HG03439 (cell line): Measurements from ENCODE around the gene ARID3C.

Source experiments
- ATAC-seq: cut with Tn5 transposase; IDR thresholded peaks from one replicate; pipeline ENCODE4 v1.9.1; 2021; ENCODE audit warnings: mild to moderate bottlenecking, moderate library complexity; ENCODE audit not compliant: unreplicated experiment

ARID3C gene, protein sequence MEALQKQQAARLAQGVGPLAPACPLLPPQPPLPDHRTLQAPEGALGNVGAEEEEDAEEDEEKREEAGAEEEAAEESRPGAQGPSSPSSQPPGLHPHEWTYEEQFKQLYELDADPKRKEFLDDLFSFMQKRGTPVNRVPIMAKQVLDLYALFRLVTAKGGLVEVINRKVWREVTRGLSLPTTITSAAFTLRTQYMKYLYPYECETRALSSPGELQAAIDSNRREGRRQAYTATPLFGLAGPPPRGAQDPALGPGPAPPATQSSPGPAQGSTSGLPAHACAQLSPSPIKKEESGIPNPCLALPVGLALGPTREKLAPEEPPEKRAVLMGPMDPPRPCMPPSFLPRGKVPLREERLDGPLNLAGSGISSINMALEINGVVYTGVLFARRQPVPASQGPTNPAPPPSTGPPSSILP

DNA sequence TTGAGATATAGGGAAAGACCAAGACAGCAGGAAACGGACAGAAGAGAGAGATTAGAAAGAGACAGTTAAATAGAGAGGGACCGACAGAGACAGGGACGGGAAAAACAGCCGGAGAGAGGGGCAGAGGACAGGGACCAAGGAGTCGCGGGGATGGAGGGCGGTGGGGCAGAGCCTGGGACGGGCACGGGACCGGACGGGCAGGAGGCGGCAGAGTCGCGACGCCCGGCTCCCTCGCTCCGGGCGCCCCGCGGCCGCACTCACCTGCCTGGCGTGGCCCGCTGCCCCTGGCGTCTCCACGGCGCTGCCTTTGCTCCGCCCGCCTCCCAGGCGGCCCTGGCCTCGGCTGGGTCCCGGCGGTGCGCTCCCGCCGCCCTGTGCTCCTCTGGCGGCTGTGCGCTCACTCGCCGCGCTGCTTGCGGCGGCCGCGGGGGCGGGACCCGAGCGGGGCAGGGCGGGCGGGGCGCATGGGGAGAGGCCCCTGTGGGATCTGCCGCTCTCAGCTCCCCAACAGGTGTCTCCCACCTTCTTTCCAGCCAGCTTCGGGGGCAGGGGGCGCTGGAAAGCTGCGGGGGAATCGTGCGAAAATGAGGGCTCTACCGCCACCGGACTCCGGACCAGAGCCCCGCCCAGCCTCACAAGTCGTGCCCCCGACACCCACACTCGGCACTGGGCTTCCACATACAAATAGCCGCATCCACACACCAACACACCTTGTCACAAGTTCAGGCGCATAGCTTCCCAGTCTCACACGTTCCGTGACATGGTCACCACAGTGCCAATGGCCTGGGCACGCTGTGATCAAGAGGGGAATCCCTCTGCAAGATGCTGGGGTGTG, at the start of gene ARID3C:
TSS of gene ARID3C (minus strand) at position 411 of the 835 bp plus-strand sequence. CDS start 1,052 bp downstream, outside the sequence.
- no peak for ATAC-seq

DNA sequence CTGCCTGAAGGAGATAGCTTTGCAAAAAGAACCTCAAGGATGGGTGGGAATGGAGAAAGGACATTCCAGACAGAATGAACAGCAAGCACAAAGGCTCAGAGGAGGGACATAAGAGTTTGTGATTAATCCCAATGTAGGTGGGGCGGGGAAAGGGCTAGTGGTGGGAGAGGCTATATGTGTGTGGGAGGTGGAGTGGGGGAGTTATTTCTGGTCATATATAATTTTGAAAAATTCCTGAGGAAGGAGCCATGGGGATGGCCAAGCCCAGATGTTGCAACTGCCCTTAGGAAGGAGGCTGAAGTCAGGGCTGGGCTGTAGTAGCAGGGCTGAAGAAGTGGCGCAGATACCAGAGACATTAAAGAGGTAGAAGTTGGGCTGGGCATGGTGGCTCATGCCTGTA, 47.0 kb upstream of the ARID3C start:
- no peak for ATAC-seq

DNA sequence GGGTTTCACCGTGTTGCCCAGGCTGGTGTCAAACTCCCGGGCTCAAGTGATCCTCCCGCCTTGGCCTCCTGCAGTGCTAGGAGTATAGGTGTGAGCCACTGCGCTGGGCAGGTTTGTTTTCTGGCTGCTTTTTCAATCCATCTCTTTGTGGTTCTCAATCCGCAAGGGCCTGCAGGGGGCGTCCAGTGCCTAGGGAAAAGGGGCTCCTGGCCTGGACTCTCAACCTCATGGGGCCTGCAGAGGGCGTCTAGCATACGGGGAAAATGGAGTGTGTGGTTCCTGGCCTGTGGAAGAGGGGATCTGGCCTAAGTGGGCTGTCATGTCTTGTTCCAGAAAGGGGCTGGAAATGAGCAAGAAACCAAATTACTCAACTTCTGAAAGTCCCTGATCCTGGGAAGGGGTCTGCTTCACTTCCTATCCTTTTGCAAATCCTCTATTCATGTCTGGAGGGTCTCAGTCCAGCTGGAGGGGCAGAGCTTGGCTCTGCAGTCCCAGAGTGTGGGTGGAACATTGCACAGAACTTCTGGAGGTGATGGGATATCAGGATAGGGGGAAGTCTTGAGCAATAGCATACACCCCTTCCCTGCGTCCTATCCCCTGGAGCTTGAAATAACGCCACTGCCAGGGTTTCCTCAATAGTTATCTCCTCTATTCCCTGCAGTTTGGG, 46.3 kb upstream of the ARID3C start:
- ATAC-seq = no peak

DNA sequence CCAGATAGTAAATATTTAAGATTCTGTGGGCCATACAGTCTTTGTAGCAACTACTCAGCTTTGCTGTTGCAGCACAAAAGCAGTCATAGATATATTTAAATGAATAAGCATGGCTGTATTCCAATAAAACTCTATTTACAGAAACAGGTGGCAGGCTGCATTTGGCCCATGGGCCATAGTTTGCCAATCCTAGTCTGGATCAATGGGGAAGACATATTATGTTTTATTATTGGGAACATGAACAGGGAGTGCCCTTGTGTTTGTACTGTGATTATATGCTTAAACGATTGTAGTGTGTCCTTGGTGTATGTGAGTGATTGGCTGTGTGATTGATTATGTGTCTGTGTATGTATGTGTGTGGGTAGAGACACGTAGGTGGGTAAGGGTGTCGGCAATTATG, 45.6 kb upstream of the ARID3C start:
- no peak for ATAC-seq

DNA sequence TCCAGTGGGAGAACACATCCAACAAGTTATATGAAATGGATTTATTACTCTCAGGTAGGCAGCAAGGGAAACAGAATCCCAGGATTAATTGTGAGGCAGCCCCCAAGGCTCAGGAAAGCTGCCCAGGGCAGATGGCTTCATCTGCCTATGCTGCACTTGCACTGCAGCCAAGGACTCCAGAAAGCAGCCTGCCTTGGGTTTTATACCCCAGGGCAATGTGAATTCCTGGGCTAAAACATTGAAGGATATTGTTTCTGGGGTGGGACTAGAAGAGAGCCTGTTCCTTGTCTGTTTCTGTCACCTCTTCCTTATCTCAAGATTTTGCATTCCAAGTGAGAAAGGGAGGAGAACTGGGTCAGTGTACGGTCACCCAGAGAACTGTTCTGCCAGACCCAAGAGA, 42.4 kb upstream of the ARID3C start:
- no peak for ATAC-seq

DNA sequence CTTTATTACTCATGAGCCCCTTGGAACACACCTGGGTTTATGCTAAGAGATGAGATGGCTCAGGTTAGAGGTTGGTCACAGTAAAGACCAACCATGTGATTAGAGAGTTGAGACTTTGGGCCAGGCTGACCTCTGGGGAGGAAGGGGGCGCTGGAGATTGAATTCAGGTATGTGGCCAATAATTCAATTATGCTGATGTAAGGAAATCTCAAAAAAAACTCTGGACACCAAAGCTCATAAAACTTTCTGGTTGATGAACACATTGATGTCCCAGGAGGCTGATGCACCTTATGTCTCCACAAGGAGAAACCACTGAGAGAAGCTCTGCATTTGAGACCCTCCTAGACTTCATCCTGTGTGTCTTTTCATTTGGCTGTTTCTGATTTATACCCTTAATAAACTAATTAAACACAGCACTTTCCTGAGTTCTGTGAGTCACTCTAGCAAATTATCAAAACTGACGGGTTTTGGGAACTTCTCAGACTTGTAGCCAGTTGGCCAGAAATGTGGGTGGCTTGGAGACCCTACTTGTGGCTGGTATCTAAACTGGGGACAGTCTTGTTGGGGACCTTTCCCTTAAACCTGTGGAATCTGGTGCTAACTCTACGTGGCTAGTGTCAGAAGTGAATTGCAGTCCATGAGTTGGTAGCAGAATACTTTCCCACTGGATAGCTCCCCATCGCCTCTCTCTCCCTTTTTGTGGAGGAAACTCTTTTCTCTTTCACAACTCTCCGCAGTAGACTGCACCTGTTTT, 41.1 kb upstream of the ARID3C start:
- ATAC-seq = no peak

DNA sequence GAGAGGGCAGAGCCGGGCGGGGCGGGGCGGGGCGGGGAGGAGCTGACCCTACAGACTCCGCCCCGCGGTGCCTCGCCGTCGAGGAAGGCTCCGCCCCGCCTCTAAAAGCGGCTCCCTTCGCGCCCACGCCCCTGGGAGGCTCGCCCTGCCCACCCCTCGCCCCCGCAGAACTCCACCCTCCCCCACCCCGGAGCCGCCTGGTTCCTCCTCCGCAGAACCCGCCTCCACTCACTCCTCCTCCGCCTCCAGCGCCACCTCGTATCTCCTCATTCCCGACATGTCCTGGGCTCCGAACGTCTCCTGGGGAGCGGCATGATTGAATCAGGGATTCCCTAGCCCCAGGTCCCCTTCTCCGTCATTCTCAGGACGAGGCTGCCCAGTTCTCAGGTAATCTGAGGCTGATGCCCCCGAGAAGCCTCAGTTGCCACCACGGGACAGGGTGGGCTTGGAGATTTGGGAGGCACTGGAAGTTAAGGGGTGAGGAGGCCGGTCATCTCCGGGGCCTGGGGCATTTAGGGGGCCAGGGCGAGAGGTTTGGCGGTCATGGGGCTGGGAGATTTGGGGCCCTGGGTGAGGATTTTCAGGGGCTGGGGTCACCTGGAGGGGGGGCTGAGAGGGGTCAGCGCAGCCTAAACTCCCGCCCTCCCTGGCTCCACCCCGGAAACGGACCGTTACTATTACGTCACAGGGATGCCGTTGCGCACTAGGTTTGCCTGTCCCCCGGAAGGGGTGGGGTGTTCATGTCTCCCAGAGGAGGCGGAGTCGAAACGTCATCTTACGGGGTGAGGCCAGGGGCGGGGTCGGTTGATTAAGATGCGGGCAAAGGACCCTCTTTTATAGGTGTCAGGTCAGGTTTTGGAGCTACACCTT, 36.8 kb upstream of the ARID3C start:
- peak; percentile 73 for ATAC-seq

DNA sequence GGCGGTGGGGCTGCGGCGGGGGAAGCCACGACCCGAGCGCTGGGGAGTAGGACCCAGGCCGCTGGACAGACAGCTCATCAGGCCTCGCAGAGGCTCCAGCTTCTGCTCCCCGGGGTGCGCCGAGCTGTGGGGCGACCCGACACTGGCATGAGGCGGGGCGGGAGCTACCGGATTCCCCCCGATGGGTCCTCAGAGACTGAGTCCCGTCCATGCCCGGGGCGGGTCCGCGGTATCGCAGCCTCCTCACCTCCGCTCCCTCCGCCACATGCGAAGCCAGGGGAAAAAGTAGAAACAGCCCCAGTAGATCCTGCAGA, 36.2 kb upstream of the ARID3C start:
- peak; percentile 19 for ATAC-seq

DNA sequence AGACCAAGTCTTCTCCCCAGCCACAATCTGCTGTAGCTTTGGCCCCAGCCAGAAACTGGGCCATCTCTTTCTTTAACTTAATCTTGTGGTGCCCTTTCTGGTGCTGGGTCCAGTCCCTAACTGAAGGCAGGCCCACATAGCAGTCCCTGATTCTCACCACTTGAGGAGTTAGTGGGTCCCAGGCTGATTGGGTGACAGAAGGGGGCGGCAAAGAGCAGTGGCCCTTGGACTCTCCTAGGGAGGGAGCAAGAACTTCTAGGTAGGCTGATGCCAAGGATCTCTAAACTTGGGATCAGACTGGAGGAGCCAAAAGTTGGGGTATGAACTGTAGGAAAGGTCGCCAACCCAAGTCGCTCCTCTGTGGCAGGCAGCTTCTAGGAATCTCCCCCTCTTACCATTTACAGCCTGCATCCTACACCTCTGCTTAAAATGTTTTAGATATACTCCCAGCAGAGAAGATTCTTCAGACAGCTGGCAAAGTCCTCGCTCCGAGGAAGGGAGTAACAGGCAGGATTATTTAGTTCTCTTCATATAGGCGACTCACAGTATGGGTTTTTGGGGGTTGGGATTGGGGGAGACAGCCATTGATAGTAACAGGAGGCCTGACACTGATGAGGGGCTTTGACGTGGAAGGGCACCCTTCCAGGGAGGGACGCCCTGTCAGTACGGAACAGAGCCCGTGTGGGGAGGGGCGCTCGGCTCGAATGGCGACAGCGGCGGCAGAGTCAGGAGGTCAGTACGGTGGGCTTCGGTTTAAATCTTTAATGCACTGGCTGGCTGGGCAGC, 35.6 kb upstream of the ARID3C start:
- no peak for ATAC-seq

DNA sequence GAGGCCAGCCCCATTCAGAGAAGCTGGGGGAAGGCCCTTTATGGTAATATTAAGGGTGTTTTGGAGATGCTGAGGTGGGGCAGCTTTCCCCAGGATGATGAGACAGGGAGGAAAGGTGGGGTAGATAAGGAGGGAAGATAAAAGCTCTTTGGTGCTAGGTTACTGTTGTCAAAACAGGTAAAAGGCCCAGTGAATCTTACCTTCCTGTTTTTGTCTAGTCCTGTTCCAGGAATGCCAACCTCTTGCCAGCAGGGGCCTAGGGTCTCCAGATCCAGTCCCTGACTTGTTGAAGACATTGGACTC, 34.4 kb upstream of the ARID3C start:
- no peak for ATAC-seq

DNA sequence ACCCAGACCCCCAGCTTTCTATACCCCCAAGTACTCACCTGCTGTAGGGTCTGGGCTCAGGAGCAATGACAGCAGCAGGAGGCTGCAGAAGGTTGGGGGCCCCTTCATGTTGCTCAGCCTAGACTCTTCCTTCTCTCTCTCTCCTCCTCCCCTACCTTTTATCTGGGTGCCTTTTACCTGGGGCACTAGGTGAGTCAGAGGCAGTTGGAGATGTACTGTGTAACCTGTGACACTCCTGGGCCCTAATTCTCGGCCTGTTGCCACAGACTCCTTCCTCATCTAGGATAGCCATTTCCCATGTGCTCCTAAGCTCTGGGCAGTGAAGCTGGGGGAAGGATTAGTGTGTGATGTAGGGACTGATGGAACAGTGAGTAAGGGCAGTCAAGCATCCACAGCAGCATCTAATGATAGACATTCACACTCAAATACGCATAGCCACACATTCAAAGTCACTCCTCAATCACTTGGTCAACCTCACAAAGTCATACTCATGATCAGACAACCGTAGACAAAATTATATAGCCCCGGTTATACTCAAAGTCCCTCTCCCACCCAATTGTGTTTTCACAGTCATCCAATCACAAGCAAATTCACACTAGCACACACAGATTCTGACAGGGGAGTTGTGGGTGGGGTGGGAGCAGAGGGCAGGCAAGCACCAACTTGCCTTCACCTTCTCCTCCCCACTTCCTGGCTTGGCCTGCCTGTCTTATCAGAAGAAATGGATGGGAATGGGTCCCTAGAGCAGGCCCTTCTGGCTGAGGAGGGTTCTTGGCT, 33.8 kb upstream of the ARID3C start, which contains the start of gene CCL27:
TSS of gene CCL27 (minus strand) at position 132 of the 777 bp plus-strand sequence. CDS start at position 108, 24 bp downstream.
- ATAC-seq = no peak

DNA sequence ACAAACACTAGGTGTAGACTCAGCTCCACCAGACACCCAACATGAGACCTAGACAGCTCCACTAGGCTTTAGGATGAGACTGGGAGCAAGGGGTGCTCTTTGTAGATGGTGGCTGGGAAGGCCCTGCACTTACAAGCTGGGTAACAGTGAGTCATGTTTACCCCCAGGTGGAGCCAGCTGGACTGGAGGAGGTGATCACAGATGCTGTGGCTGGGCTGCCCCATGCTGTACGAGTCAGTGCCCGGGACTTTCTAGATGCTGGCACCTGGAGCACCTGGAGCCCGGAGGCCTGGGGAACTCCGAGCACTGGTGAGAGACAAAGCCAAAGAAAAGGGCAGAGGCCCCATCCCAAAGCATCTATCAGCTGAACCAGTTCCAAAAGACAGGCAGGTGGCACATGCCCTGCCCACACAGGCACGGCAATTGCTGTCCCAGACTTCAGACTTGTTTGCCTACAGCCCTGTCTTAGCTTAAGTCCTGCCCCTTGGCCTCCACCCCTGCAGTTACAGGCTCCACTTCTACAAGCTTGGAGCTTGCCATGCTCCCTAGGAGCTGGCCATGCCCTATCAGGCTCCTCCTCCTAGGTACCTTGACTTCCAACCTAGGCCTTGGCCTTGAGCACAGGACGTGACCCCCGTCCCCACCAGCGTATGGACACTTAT, 30.9 kb upstream of the ARID3C start:
- no peak for ATAC-seq

DNA sequence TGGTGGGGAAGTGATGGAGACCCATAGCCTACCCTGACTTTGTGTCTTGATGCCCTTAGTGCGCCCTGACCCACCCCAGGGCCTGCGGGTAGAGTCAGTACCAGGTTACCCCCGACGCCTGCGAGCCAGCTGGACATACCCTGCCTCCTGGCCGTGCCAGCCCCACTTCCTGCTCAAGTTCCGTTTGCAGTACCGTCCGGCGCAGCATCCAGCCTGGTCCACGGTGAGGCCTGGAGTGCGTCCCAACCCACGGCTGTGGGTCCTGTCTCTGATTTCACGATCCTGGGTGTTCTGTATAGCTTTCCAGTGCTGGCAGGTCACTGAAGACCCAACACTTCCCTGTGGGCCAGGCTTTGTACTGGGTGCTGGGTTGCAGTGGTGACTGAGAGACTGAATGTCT, 29.6 kb upstream of the ARID3C start:
- ATAC-seq = no peak

DNA sequence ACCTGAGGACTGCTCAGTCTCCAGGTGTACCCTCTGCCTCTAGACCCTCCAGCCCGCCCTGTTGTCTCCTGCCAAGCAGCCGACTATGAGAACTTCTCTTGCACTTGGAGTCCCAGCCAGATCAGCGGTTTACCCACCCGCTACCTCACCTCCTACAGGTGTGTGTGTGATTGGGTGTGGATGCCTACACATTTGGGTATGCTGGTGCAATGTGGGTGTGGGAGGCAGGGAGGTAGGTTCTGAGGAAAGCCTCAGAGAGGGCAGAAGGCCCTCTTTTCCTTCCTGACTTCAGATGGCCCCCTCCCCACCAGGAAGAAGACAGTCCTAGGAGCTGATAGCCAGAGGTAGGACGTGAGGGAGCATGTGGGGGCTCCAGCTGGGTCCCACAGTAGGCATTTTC, 28.1 kb upstream of the ARID3C start:
- ATAC-seq = no peak

DNA sequence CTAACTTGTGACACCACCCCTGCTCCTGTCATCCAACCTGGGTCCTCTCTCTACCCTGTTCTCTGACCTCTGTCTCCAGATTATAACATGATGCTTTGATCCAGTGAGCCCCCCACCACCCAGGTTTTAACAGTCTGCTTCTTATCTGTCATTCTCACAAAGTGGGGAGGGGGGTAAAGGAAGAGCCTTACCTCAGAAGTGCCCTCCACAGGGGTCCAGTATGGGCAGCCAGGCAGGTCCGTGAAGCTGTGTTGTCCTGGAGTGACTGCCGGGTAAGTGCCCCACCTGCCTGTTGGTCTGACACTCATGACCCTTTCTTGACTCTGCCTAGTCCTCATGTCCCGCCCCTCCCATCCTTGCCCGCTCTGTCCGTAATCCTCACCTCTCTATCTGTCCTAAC, 26.5 kb upstream of the ARID3C start:
- ATAC-seq = no peak

DNA sequence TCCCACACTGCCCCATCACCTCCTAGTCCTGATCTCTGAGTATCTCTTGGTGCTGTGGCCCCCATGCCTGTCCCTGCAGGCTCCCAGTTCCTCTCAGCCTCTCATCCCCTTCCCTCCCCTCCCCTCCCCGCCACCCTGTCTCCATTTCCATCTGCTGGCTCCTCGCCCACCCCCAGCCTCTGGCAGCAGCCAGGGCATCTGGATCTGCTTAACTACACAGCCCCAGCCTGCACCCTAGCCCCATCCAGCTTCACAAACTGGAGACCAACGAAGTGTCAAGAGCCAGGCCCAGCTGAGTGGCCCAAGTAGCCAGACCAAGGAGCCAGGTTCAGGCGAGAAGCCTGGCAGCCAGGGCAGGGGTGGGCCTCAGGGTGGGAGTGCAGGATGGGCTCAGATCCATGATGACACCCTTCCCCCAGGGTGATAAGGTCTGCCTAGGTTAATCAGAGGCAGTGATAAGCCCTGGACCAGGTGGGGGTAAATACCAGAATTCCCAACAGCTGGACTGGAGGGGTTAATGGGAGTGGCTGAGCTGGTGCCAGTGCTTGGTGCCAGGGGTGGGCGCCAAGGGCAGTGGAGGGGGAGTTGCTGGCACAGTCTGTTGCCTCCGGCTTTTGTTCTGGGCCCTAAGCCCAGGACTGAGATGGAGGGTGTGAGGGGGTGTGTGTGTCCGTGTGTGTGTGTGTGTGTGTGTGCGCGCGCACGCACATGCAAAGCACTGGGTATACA, 25.6 kb upstream of the ARID3C start:
- no peak for ATAC-seq
